SK-N-SH treated with all-trans-retinoic acid at 6 μM for 48 hours (cell line): Measurements from ENCODE around the gene CHRNB1.
"Not testable (repeated sequence)": the region's sequence is repeated elsewhere in the genome, so short reads cannot be mapped to it uniquely, and the experiment has no call there.

Experiments
- ATAC-seq: fragments of 200-7000 bp; cut with Tn5 transposase; 3 replicates; pipeline ENCODE4 v1.9.1; 2020; ENCODE audit warnings: mild to moderate bottlenecking, moderate library complexity
- ARNTL ChIP-seq: fragments of 450-650 bp; formaldehyde crosslinking; IDR thresholded peaks from 2 replicates; pipeline ENCODE4 v1.5.0; 2020; ENCODE audit warnings: low read depth, mild to moderate bottlenecking, moderate library complexity, borderline replicate concordance
- BACH2 ChIP-seq: fragments of 250-450 bp; sonication (Bioruptor Pico); IDR thresholded peaks from 2 replicates; pipeline ENCODE4 v1.9.0; 2021; ENCODE audit warnings: mild to moderate bottlenecking, borderline replicate concordance
- CREB5 ChIP-seq: fragments of 250-450 bp; sonication (Bioruptor Pico); IDR thresholded peaks from 2 replicates; pipeline ENCODE4 v1.5.1; 2020; ENCODE audit warnings: low read depth, mild to moderate bottlenecking, moderate library complexity
- CSRNP3 ChIP-seq: fragments of 250-450 bp; sonication (Bioruptor Pico); IDR thresholded peaks from 2 replicates; pipeline ENCODE4 v1.5.1; 2021; ENCODE audit warnings: mild to moderate bottlenecking, moderate library complexity
- ESRRG ChIP-seq: fragments of 250-450 bp; sonication (Bioruptor Pico); IDR thresholded peaks from 2 replicates; pipeline ENCODE4 v1.6.1; 2021; ENCODE audit warnings: mild to moderate bottlenecking
- GLIS3 ChIP-seq: fragments of 250-450 bp; sonication (Bioruptor Pico); IDR thresholded peaks from 2 replicates; pipeline ENCODE4 v1.5.0; 2020; ENCODE audit warnings: mild to moderate bottlenecking, moderate library complexity
- ISL1 ChIP-seq: fragments of 250-450 bp; sonication (Bioruptor Pico); IDR thresholded peaks from 2 replicates; pipeline ENCODE4 v2.1.2; 2022; ENCODE audit warnings: mild to moderate bottlenecking, moderate library complexity
- OSR1 ChIP-seq: fragments of 250-450 bp; sonication (Bioruptor Pico); IDR thresholded peaks from 2 replicates; pipeline ENCODE4 v1.8.0; 2022; ENCODE audit warnings: moderate library complexity, mild to moderate bottlenecking, inconsistent platforms
- PATZ1 ChIP-seq: fragments of 250-450 bp; sonication (Bioruptor Pico); IDR thresholded peaks from 2 replicates; pipeline ENCODE4 v1.8.0; 2020; ENCODE audit warnings: mild to moderate bottlenecking, moderate library complexity, borderline replicate concordance
- PPARA ChIP-seq: fragments of 250-450 bp; sonication (Bioruptor Pico); IDR thresholded peaks from 2 replicates; pipeline ENCODE4 v1.5.0; 2020; ENCODE audit warnings: mild to moderate bottlenecking, borderline replicate concordance
- RARB ChIP-seq: fragments of 250-450 bp; sonication (Bioruptor Pico); IDR thresholded peaks from 2 replicates; pipeline ENCODE4 v1.8.0; 2021; ENCODE audit warnings: mild to moderate bottlenecking, moderate library complexity
- SNAI2 ChIP-seq: fragments of 250-450 bp; sonication (Bioruptor Pico); IDR thresholded peaks from 2 replicates; pipeline ENCODE4 v1.5.0; 2020; ENCODE audit warnings: mild to moderate bottlenecking, moderate library complexity
- TCF4 ChIP-seq: fragments of 250-450 bp; sonication (Bioruptor Pico); IDR thresholded peaks from 2 replicates; pipeline ENCODE4 v1.8.0; 2021; ENCODE audit warnings: mild to moderate bottlenecking, moderate library complexity, borderline replicate concordance
- TOX ChIP-seq: fragments of 250-450 bp; sonication (Bioruptor Pico); IDR thresholded peaks from 2 replicates; pipeline ENCODE4 v1.8.0; 2021; ENCODE audit warnings: mild to moderate bottlenecking, moderate library complexity, borderline replicate concordance
- ZC3H10 ChIP-seq: fragments of 250-450 bp; sonication (Bioruptor Pico); IDR thresholded peaks from 2 replicates; pipeline ENCODE4 v1.5.1; 2021; ENCODE audit warnings: mild to moderate bottlenecking, moderate library complexity
- ZFP3 ChIP-seq: fragments of 250-450 bp; sonication (Bioruptor Pico); IDR thresholded peaks from 2 replicates; pipeline ENCODE4 v1.5.0; 2020; ENCODE audit warnings: mild to moderate bottlenecking, moderate library complexity
- ZFP30 ChIP-seq: fragments of 450-650 bp; formaldehyde crosslinking; IDR thresholded peaks from 2 replicates; pipeline ENCODE4 v1.5.0; 2022; ENCODE audit warnings: mild to moderate bottlenecking, moderate library complexity
- ZNF565 ChIP-seq: fragments of 450-650 bp; formaldehyde crosslinking; conservative IDR thresholded peaks from 2 replicates; pipeline ENCODE4 v1.5.0; 2020; ENCODE audit warnings: low read depth, mild to moderate bottlenecking, moderate library complexity
- ZNF70 ChIP-seq: fragments of 450-650 bp; formaldehyde crosslinking; IDR thresholded peaks from 2 replicates; pipeline ENCODE4 v1.5.0; 2020; ENCODE audit warnings: mild to moderate bottlenecking, moderate library complexity
- ZNF8 ChIP-seq: fragments of 450-650 bp; formaldehyde crosslinking; IDR thresholded peaks from 2 replicates; pipeline ENCODE4 v1.5.0; 2020; ENCODE audit warnings: mild to moderate bottlenecking, moderate library complexity
- TF ChIP-seq, protein P1 (sequence below): fragments of 250-450 bp; sonication (Bioruptor Pico); IDR thresholded peaks from 2 replicates; pipeline ENCODE4 v1.8.0; 2021; ENCODE audit warnings: low read depth, mild to moderate bottlenecking, moderate library complexity, borderline replicate concordance

Gene CHRNB1

GRCh38 chr17:7468290-7468689, 23.4 kb downstream of the CHRNB1 start (continued):
- no peak for TF ChIP-seq PATZ1 (CRISPR knock-in tag)
- TF ChIP-seq ZNF70 (CRISPR knock-in tag): no peak
- no peak for TF ChIP-seq BACH2 (CRISPR knock-in tag)
- TF ChIP-seq CSRNP3 (CRISPR knock-in tag): no peak
- TF ChIP-seq OSR1 (CRISPR knock-in tag): no peak
- TF ChIP-seq ESRRG (CRISPR knock-in tag): no peak
- TF ChIP-seq, all 23 proteins: peak for 0

DNA sequence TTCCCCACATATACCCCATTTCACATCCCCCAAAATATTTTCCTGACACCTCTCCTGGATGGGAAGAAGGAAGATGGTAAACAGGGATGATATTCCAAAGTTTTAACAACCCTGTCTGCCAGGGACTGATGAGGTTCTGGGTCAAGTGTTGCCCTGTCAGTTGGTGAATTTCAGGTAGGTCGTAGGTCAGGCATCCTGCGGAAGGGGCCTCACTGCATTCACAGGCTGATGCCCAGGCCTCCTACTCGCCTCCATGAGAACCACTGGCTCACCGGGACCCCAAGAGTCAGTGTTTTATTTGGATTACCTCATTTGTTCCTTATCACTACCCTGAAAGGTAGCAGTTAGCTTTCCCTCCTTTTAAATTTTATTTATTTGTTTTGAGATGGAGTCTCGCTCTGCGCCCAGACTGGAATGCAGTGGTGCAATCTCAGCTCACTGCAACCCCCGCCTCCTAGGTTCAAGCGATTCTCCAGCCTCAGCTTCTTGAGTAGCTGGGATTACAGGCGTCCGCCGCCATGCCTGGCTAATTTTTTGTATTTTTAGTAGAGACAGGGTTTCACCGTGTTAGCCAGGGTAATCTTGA, 24.0 kb downstream of the CHRNB1 start:
- ATAC-seq: no peak

DNA sequence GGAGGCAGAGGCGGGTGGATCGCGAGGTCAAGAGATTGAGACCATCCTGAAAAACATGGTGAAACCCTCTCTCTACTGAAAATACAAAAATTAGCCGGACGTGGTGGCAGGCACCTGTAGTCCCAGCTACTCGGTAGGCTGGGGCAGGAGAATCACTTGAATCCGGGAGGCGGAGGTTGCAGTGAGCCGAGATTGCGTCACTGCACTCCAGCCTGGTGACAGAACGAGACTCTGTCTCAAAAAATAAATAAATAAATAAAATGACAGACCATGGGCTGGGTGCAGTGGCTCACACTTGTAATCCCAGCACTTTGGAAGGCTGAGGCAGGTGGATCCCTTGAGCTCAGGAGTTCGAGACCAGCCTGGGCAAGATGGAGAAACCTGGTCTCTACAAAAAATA, 25.0 kb downstream of the CHRNB1 start:
- not testable (repeated sequence) for ATAC-seq

More for the DNA sequence above, 24.0 kb downstream of the CHRNB1 start:
- TF ChIP-seq TCF4 (CRISPR knock-in tag) (no peak), GLIS3 (CRISPR knock-in tag) (no peak), RARB (CRISPR knock-in tag) (no peak), ISL1 (CRISPR knock-in tag) (no peak), OSR1 (CRISPR knock-in tag) (no peak), SNAI2 (no peak), TOX (CRISPR knock-in tag) (no peak), ZFP3 (CRISPR knock-in tag) (no peak), ZFP30 (no peak), ARNTL (CRISPR knock-in tag) (no peak), ZC3H10 (CRISPR knock-in tag) (no peak)

DNA sequence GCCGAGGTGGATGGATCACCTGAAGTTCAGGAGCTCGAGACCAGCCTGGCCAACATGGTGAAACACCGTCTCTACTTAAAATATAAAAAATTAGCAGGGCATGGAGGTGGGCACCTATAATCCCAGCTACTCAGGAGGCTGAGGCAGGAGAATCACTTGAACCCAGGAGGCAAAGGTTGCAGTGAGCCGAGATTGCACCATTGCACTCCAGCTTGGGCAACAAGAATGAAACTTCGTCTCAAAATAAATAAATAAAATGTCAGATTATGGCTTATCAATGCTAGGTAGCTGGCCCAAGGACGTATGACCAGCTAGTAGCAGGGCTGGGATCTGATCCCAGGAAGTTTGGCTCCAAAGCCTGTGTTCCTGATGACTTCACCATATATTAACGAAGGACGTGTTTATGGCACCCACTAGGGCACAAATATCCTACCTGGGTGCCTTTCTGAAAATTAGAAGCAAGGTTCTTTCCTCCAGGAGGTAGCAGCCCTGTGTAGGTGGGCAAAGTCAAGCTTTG, 25.7 kb downstream of the CHRNB1 start:
- ATAC-seq: not testable (repeated sequence)

- TF ChIP-seq, protein P1, sequence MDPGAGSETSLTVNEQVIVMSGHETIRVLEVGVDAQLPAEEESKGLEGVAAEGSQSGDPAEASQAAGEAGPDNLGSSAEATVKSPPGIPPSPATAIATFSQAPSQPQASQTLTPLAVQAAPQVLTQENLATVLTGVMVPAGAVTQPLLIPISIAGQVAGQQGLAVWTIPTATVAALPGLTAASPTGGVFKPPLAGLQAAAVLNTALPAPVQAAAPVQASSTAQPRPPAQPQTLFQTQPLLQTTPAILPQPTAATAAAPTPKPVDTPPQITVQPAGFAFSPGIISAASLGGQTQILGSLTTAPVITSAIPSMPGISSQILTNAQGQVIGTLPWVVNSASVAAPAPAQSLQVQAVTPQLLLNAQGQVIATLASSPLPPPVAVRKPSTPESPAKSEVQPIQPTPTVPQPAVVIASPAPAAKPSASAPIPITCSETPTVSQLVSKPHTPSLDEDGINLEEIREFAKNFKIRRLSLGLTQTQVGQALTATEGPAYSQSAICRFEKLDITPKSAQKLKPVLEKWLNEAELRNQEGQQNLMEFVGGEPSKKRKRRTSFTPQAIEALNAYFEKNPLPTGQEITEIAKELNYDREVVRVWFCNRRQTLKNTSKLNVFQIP (CRISPR knock-in tag): no peak
- TF ChIP-seq RARB (CRISPR knock-in tag) (no peak), PPARA (CRISPR knock-in tag) (no peak), ZNF565 (no peak)
- ATAC-seq: no peak
These were observed 26.9 kb downstream of the CHRNB1 start for GRCh38 chr17:7471729-7472128.

GRCh38 chr17:7474767-7475166, 29.9 kb downstream of the CHRNB1 start:
- ATAC-seq: not testable (repeated sequence)

DNA sequence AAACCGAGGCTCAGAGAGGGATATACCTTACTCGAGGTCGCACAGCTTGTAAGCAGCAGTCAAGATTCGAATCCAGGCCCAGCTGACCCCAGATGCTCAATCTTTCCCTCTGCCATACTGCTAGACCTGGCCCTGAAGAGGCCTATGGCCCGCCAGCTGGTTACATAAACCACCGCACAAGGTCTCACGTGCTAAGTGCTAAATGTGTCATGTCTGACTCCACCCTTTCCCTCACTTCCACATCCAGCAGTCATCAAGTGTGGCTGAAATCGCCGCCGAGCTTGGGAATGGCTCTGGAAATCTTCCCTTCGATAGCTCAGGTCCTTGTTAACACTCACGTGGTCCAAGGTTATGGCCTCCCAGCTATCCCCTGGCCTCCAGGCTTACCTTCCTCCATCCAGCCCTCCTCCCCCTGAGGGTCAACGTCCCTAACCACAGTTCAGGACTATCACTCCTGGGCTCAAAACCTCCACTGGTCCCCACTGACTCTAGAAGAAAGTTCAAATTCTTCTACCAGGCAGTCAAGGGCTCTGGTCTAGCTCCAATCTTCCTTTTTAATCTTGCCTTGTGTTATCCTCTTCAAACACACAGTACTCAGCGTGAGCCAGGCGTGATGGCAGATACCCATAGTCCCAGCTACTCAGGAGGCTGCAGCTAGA, 31.0 kb downstream of the CHRNB1 start:
- no peak for ATAC-seq
- TF ChIP-seq CREB5: no peak
- no peak for TF ChIP-seq ZNF70 (CRISPR knock-in tag)
- TF ChIP-seq ESRRG (CRISPR knock-in tag): no peak
- TF ChIP-seq ZNF8 (CRISPR knock-in tag): no peak
